ENCODE measurements around the gene HINT1. TPM values are rescaled to one million over a fixed set of nuclear protein-coding genes. Genes with fewer than 3 reads are reported as not detected.

The HINT1 gene
- total RNA-seq, 1 donor from 2014 or later, result 196 TPM

GRCh38 chr5:131110256-131110594, 54.8 kb downstream of the HINT1 start:
- H3K9me3 Mint-ChIP-seq (ENCODE audit: low read depth), result no peaks in the 10 kb centered on the region
- peaks cover 3% of the 10 kb centered on the region for H3K4me1 Mint-ChIP-seq (ENCODE audit: low read depth)
- H3K36me3 Mint-ChIP-seq (ENCODE audit: low read depth), result no peaks in the 10 kb centered on the region
- peak; percentile 53 for TF ChIP-seq CTCF (IDR thresholded peaks at IDR 0.05)
- no peak overlapping the region for H3K4me3 Mint-ChIP-seq (ENCODE audit: unreplicated experiment)
- no peak overlapping the region for H3K27ac Mint-ChIP-seq (ENCODE audit: unreplicated experiment)
- DNase-seq (ENCODE audit: low spot score), result no peak
- H3K27me3 Mint-ChIP-seq (ENCODE audit: low read depth), result peaks cover 19% of the 10 kb centered on the region

- peaks cover 19% of the 10 kb centered on the region for H3K27me3 Mint-ChIP-seq (ENCODE audit: low read depth)
- no peaks in the 10 kb centered on the region for H3K36me3 Mint-ChIP-seq (ENCODE audit: low read depth)
- H3K9me3 Mint-ChIP-seq (ENCODE audit: low read depth), result no peaks in the 10 kb centered on the region
- H3K4me1 Mint-ChIP-seq (ENCODE audit: low read depth), result peaks cover 3% of the 10 kb centered on the region
- no peak overlapping the region for H3K4me3 Mint-ChIP-seq (ENCODE audit: unreplicated experiment)
- no peak overlapping the region for H3K27ac Mint-ChIP-seq (ENCODE audit: unreplicated experiment)
- peak; percentile 92 for TF ChIP-seq CTCF (IDR thresholded peaks at IDR 0.05)
- no peak for DNase-seq (ENCODE audit: low spot score)
These were observed 55.4 kb downstream of the HINT1 start for GRCh38 chr5:131109540-131110255.

Other genes starting within 250 kb of the HINT1 start
- gene LYRM7, start 5.7 kb upstream of the HINT1 start, total RNA-seq, result 9.8 to 10.8 TPM (median 10.1 TPM) in 3 replicates
- gene CDC42SE2, start 98.8 kb upstream of the HINT1 start, total RNA-seq, result 21.1 to 23.7 TPM (median 22.0 TPM) in 3 replicates

Data from chondrocyte (in vitro differentiated cells).